ENCODE measurements around the gene MIPOL1. TPM values are rescaled to one million over a fixed set of nuclear protein-coding genes. Genes with fewer than 3 reads are reported as not detected.

Gene MIPOL1
- total and polyA plus RNA-seq, 2 of the 13 experiments (the other 11 are each of a cell fraction or from before 2014, with no cell fraction given), result 8.6 to 34.2 TPM

GRCh38 chr14:37584211-37585100, 386.7 kb downstream of the MIPOL1 start (continued):
- no peak for TF ChIP-seq LRRFIP1 (CRISPR knock-in tag; conservative IDR thresholded peaks at IDR 0.05)
- TF ChIP-seq, protein P1, sequence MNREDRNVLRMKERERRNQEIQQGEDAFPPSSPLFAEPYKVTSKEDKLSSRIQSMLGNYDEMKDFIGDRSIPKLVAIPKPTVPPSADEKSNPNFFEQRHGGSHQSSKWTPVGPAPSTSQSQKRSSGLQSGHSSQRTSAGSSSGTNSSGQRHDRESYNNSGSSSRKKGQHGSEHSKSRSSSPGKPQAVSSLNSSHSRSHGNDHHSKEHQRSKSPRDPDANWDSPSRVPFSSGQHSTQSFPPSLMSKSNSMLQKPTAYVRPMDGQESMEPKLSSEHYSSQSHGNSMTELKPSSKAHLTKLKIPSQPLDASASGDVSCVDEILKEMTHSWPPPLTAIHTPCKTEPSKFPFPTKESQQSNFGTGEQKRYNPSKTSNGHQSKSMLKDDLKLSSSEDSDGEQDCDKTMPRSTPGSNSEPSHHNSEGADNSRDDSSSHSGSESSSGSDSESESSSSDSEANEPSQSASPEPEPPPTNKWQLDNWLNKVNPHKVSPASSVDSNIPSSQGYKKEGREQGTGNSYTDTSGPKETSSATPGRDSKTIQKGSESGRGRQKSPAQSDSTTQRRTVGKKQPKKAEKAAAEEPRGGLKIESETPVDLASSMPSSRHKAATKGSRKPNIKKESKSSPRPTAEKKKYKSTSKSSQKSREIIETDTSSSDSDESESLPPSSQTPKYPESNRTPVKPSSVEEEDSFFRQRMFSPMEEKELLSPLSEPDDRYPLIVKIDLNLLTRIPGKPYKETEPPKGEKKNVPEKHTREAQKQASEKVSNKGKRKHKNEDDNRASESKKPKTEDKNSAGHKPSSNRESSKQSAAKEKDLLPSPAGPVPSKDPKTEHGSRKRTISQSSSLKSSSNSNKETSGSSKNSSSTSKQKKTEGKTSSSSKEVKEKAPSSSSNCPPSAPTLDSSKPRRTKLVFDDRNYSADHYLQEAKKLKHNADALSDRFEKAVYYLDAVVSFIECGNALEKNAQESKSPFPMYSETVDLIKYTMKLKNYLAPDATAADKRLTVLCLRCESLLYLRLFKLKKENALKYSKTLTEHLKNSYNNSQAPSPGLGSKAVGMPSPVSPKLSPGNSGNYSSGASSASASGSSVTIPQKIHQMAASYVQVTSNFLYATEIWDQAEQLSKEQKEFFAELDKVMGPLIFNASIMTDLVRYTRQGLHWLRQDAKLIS (CRISPR knock-in tag; IDR thresholded peaks at IDR 0.05), result no peak
- TF ChIP-seq, protein P2, sequence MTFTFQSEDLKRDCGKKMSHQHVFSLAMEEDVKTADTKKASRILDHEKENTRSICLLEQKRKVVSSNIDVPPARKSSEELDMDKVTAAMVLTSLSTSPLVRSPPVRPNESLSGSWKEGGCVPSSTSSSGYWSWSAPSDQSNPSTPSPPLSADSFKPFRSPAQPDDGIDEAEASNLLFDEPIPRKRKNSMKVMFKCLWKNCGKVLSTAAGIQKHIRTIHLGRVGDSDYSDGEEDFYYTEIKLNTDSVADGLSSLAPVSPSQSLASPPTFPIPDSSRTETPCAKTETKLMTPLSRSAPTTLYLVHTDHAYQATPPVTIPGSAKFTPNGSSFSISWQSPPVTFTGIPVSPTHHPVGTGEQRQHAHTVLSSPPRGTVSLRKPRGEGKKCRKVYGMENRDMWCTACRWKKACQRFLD (CRISPR knock-in tag; IDR thresholded peaks at IDR 0.05; ENCODE audit: borderline replicate concordance), result no peak
- no peak for TF ChIP-seq NFKB2 (CRISPR knock-in tag; IDR thresholded peaks at IDR 0.05; ENCODE audit: borderline replicate concordance)
- no peak for TF ChIP-seq ZNF253 (CRISPR knock-in tag; IDR thresholded peaks at IDR 0.05; ENCODE audit: borderline replicate concordance)
- TF ChIP-seq, protein P3, sequence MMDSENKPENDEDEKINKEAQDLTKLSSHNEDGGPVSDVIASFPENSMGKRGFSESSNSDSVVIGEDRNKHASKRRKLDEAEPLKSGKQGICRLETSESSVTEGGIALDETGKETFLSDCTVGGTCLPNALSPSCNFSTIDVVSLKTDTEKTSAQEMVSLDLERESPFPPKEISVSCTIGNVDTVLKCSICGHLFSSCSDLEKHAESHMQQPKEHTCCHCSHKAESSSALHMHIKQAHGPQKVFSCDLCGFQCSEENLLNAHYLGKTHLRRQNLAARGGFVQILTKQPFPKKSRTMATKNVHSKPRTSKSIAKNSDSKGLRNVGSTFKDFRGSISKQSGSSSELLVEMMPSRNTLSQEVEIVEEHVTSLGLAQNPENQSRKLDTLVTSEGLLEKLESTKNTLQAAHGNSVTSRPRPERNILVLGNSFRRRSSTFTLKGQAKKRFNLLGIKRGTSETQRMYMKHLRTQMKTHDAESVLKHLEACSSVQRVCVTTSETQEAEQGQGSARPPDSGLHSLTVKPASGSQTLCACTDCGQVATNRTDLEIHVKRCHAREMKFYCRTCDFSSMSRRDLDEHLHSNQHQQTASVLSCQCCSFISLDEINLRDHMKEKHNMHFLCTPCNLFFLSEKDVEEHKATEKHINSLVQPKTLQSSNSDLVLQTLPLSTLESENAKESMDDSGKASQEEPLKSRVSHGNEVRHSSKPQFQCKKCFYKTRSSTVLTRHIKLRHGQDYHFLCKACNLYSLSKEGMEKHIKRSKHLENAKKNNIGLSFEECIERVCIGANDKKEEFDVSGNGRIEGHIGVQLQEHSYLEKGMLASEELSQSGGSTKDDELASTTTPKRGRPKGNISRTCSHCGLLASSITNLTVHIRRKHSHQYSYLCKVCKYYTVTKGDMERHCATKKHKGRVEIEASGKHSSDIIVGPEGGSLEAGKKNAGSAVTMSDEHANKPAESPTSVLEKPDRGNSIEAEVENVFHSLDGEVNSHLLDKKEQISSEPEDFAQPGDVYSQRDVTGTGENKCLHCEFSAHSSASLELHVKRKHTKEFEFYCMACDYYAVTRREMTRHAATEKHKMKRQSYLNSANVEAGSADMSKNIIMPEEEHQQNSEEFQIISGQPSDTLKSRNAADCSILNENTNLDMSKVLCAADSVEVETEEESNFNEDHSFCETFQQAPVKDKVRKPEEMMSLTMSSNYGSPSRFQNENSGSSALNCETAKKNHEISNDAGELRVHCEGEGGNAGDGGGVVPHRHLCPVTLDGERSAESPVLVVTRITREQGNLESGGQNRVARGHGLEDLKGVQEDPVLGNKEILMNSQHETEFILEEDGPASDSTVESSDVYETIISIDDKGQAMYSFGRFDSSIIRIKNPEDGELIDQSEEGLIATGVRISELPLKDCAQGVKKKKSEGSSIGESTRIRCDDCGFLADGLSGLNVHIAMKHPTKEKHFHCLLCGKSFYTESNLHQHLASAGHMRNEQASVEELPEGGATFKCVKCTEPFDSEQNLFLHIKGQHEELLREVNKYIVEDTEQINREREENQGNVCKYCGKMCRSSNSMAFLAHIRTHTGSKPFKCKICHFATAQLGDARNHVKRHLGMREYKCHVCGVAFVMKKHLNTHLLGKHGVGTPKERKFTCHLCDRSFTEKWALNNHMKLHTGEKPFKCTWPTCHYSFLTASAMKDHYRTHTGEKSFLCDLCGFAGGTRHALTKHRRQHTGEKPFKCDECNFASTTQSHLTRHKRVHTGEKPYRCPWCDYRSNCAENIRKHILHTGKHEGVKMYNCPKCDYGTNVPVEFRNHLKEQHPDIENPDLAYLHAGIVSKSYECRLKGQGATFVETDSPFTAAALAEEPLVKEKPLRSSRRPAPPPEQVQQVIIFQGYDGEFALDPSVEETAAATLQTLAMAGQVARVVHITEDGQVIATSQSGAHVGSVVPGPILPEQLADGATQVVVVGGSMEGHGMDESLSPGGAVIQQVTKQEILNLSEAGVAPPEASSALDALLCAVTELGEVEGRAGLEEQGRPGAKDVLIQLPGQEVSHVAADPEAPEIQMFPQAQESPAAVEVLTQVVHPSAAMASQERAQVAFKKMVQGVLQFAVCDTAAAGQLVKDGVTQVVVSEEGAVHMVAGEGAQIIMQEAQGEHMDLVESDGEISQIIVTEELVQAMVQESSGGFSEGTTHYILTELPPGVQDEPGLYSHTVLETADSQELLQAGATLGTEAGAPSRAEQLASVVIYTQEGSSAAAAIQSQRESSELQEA (CRISPR knock-in tag; IDR thresholded peaks at IDR 0.05; ENCODE audit: not compliant biosample characterization), result no peak
- no peak for TF ChIP-seq SP140L (CRISPR knock-in tag; IDR thresholded peaks at IDR 0.05; ENCODE audit: borderline replicate concordance)
- no peak; the same call in 1 of the 2 replicates for TF ChIP-seq RXRA (CRISPR knock-in tag; IDR thresholded peaks at IDR 0.05)
